ENCODE measurements around the gene SASH1. TPM values are rescaled to one million over a fixed set of nuclear protein-coding genes. Genes with fewer than 3 reads are reported as not detected.

SASH1 gene
- total RNA-seq, 1 experiment from 2014 or later, result 33.2 TPM

- Histone ChIP-seq H4K20me1 (ENCODE audit: control insufficient read depth, insufficient read depth, insufficient read length) (no peaks in the 10 kb centered on the region), H3K79me2 (ENCODE audit: insufficient read depth, low read length) (no peaks in the 10 kb centered on the region), H3K23ac (ENCODE audit: insufficient read length, low read depth, low read length) (no peak overlapping the region), H3K14ac (ENCODE audit: insufficient read depth, low read length) (no peak overlapping the region), H4K5ac (ENCODE audit: insufficient read length, low read depth, low read length) (no peak overlapping the region), H2BK5ac (ENCODE audit: insufficient read length, low read length) (no peak overlapping the region), H3K27me3 (ENCODE audit: insufficient read depth, low read length) (no peaks in the 10 kb centered on the region), H3K9me3 (ENCODE audit: control insufficient read depth, low read depth, low read length) (no peaks in the 10 kb centered on the region), H3K4me2 (ENCODE audit: insufficient read depth, insufficient read length, low read length) (no peak overlapping the region), H2BK15ac (ENCODE audit: low read depth, low read length) (no peak overlapping the region), H3K79me1 (ENCODE audit: insufficient read depth, low read depth, low read length, poor library complexity, severe bottlenecking) (no peaks in the 10 kb centered on the region), H3K9ac (ENCODE audit: extremely low read depth, insufficient read length, low read length) (no peak overlapping the region), H3K4me1 (ENCODE audit: insufficient read depth, low read length) (peaks cover 20% of the 10 kb centered on the region), H3T11ph (ENCODE audit: low read length) (no peak overlapping the region), H2BK20ac (ENCODE audit: low read depth, low read length, poor library complexity, severe bottlenecking) (no peak overlapping the region), H4K91ac (ENCODE audit: insufficient read length, low read depth, low read length) (no peak overlapping the region), H2AFZ (ENCODE audit: low read length) (no peak overlapping the region), H3K4ac (ENCODE audit: low read depth, low read length) (no peak overlapping the region), H2BK120ac (ENCODE audit: low read depth, low read length, poor library complexity, severe bottlenecking) (no peak overlapping the region), H3K27ac (ENCODE audit: insufficient read length, low read depth, low read length) (no peak overlapping the region), H4K8ac (replicated peaks; ENCODE audit: insufficient read length, low read depth, low read length) (no peak overlapping the region), H2AK5ac (ENCODE audit: insufficient read length, low read length) (no peak overlapping the region), H3K18ac (ENCODE audit: insufficient read length, low read depth, low read length) (no peak overlapping the region), H2BK12ac (ENCODE audit: insufficient read length, low read depth, low read length) (no peak overlapping the region), H3K56ac (ENCODE audit: insufficient read length, low read depth, low read length) (no peak overlapping the region), H3K23me2 (ENCODE audit: insufficient read length, low read depth, low read length, poor library complexity, severe bottlenecking) (no peaks in the 10 kb centered on the region)
- Mint-ChIP-seq H3K9me3 (no peaks in the 10 kb centered on the region), H3K4me3 (no peak overlapping the region), H3K4me1 (peaks cover 56 to 67% of the 10 kb centered on the region in 2 experiments), H3K36me3 (ENCODE audit: insufficient read depth in 1 of 3, low read depth in 3 of 3) (peaks cover 21 to 35% (median 31%) of the 10 kb centered on the region in 3 experiments; a peak in 6 of 7 replicates), H3K27ac (0 out of 7 replicates have a peak overlapping the region, but pooled peaks of 1 of the 3 experiments have one; percentile 37), H3K27me3 (ENCODE audit: low read depth) (no peaks in the 10 kb centered on the region)
- no peak for TF ChIP-seq CTCF (conservative IDR thresholded peaks at IDR 0.05)
- no peak for DNase-seq
- WGBS (ENCODE audit: extremely low coverage, insufficient read length, low lambda C conversion rate), result no CpG with 5 or more reads among the region's 7 CpGs
Observed at GRCh38 chr6:148516217-148516616, 173.6 kb downstream of the SASH1 start.
